Right kidney (tissue), 1 donor: ENCODE measurements around the gene RAPGEF5.
"Not testable (repeated sequence)": the region's sequence is repeated elsewhere in the genome, so short reads cannot be mapped to it uniquely, and the experiment has no call there.

Source experiments
- DNase-seq: peaks from one replicate; pipeline ENCODE4 v3.0.0-alpha.2; 2016

The RAPGEF5 gene

GRCh38 chr7:22116451-22117030, 240.4 kb downstream of the RAPGEF5 start:
- no peak for DNase-seq

GRCh38 chr7:22115689-22116088, 241.3 kb downstream of the RAPGEF5 start:
- DNase-seq = no peak

- no peak for DNase-seq
These were observed 242.4 kb downstream of the RAPGEF5 start for GRCh38 chr7:22114440-22114981.

- DNase-seq = no peak
These were observed 243.9 kb downstream of the RAPGEF5 start for GRCh38 chr7:22113041-22113440.

GRCh38 chr7:22111661-22112060, 245.3 kb downstream of the RAPGEF5 start:
- no peak for DNase-seq

GRCh38 chr7:22110881-22111280, 246.1 kb downstream of the RAPGEF5 start:
- no peak for DNase-seq

- peak; percentile 67 for DNase-seq
These were observed 246.6 kb downstream of the RAPGEF5 start for GRCh38 chr7:22110227-22110839.

GRCh38 chr7:22109761-22110160, 247.2 kb downstream of the RAPGEF5 start:
- DNase-seq = no peak

GRCh38 chr7:22108151-22108845, 248.7 kb downstream of the RAPGEF5 start:
- DNase-seq = no peak

- no peak for DNase-seq
These were observed 251.4 kb downstream of the RAPGEF5 start for GRCh38 chr7:22105550-22105949.

GRCh38 chr7:22094413-22095342, 262.3 kb downstream of the RAPGEF5 start:
- no peak for DNase-seq

- DNase-seq = no peak
These were observed 263.0 kb downstream of the RAPGEF5 start for GRCh38 chr7:22093936-22094335.

- DNase-seq = no peak
These were observed 264.0 kb downstream of the RAPGEF5 start for GRCh38 chr7:22093001-22093400.

- DNase-seq = not testable (repeated sequence)
These were observed 265.9 kb downstream of the RAPGEF5 start for GRCh38 chr7:22090958-22091525.

- DNase-seq = no peak
These were observed 266.4 kb downstream of the RAPGEF5 start for GRCh38 chr7:22090512-22090911.

- DNase-seq = no peak
These were observed 266.8 kb downstream of the RAPGEF5 start for GRCh38 chr7:22090107-22090506.

- DNase-seq = no peak
These were observed 268.1 kb downstream of the RAPGEF5 start for GRCh38 chr7:22088827-22089226.

- no peak for DNase-seq
These were observed 269.1 kb downstream of the RAPGEF5 start for GRCh38 chr7:22087861-22088260.

GRCh38 chr7:22083704-22084240, 273.2 kb downstream of the RAPGEF5 start:
- no peak for DNase-seq

- peak; percentile 99 for DNase-seq
These were observed 273.9 kb downstream of the RAPGEF5 start for GRCh38 chr7:22082886-22083703.

- DNase-seq = no peak
These were observed 274.4 kb downstream of the RAPGEF5 start for GRCh38 chr7:22082553-22082885.
